NCI-H748 (cell line): ENCODE results near the gene ABR.
"Not testable (repeated sequence)": the region's sequence is repeated elsewhere in the genome, so short reads cannot be mapped to it uniquely, and the experiment has no call there.

Experiments
- DNase-seq: peaks from one replicate; lab custom pipeline; 2025; ENCODE audit not compliant: unreplicated experiment; lab: John Stamatoyannopoulos, UW

The ABR gene

GRCh38 chr17:1174263-1174880 lies 5.4 kb downstream of the ABR start:
- no peak for DNase-seq

DNA sequence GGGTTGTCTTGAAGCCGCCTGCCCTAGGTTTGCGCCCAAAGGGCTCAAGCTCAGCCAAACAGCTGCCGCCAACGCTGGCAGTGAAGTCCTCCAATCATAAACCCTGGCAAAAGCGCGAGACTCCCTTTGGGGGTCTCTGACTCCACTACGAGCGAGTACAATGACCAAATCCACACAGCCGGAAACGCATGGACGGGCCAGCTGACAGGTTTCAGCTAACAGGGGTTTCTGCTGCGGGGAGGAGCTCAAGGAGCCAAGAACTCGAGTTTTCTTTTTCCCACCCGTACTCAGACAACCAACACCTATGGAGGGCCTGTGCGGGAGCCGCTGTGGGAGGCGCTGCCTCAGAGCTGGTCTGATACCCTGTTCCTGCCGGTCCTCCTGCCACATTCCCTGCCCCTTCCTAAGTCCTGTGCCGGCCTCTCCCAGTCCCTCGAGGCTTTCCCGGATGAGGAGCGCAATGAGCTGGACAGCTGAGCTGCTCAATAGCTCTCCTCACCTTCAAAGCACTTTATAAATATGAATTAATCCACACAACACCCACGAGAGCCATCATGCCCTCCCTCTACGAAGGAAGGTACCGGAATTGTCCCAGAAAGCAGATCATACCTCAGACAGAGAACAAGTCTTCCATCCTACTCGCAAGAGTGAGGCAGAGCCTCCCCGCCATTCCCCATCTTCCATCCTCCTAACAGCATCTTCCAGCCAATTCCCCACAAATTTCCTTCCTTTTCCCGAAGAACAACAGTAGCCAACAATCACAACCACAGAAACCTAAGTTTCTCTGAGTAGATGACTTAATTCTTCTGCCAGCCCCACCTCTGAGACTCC lies 6.1 kb downstream of the ABR start:
- DNase-seq = no peak

GRCh38 chr17:1171953-1172352 lies 7.8 kb downstream of the ABR start:
- DNase-seq = no peak

GRCh38 chr17:1170739-1171138 lies 9.0 kb downstream of the ABR start:
- DNase-seq = no peak

GRCh38 chr17:1169929-1170312 lies 9.9 kb downstream of the ABR start:
- DNase-seq = no peak

- no peak for DNase-seq
These were observed 10.4 kb downstream of the ABR start for GRCh38 chr17:1169221-1169928.

- no peak for DNase-seq
These were observed 11.1 kb downstream of the ABR start for GRCh38 chr17:1168533-1169220.

GRCh38 chr17:1166276-1166675 lies 13.5 kb downstream of the ABR start:
- no peak for DNase-seq

GRCh38 chr17:1165836-1166235 lies 13.9 kb downstream of the ABR start:
- no peak for DNase-seq

- no peak for DNase-seq
These were observed 14.7 kb downstream of the ABR start for GRCh38 chr17:1164935-1165556.

GRCh38 chr17:1162116-1162855 lies 17.5 kb downstream of the ABR start:
- DNase-seq = peak; percentile 83

- DNase-seq = no peak
These were observed 19.0 kb downstream of the ABR start for GRCh38 chr17:1160591-1161390.

- DNase-seq = no peak
These were observed 20.2 kb downstream of the ABR start for GRCh38 chr17:1159431-1160180.

GRCh38 chr17:1158879-1159278 lies 20.9 kb downstream of the ABR start:
- no peak for DNase-seq

DNA sequence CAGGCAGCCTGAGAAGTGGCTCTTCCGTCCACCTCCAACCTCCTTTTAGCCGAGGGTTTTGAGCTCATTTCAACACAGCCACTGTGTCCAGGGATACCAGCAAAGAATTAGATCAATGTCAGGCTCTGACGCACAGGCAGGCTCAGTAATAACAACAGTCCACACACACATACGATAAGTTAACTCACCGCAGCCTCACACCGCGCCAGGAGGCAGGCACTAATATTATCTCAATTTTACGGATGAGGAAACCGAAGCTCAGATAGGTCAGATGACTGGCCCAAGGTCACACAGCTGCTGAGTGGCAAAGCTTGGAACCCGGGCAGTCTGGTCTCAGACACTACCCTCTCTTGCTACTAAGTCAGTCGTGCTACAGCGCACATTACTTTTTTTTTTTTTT lies 22.9 kb downstream of the ABR start:
- DNase-seq = no peak

- no peak for DNase-seq
These were observed 25.1 kb downstream of the ABR start for GRCh38 chr17:1154704-1155103.

DNA sequence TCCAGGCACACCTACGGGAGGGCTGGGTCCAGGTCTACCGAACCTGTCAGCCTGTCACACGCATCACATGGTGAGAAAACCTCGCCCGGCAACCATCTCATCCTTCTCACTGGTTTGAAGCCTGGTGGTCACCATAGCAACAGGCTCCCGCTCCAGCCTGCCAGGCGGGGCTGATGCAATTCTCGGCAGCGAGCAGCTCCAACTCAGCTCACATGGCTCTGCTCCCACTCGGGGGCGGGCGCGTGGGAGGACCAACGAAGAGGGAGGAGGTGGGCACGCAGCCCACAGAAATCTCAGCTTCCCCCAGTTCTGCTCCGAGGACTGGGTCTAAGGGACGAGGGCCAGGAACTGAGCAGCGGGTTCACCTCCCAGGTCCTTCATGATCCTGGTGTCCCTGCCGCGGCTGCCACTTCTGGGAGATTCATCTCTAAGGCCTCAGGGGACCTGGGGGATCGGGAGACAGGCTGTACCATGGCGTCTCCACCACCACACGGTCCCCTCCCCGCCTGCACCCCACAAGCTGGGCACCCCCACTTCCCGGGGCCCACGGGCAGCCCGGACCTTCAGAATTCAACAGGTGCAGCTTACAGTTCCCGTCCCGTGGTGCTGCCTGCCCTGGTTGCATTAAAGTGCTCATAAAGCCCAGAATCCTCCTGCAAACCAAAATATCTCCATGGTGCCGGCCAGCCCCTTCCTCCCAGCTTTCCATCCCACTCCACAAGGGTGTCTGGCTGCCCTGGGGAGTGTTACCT lies 25.8 kb downstream of the ABR start:
- peak; percentile 94 for DNase-seq

DNA sequence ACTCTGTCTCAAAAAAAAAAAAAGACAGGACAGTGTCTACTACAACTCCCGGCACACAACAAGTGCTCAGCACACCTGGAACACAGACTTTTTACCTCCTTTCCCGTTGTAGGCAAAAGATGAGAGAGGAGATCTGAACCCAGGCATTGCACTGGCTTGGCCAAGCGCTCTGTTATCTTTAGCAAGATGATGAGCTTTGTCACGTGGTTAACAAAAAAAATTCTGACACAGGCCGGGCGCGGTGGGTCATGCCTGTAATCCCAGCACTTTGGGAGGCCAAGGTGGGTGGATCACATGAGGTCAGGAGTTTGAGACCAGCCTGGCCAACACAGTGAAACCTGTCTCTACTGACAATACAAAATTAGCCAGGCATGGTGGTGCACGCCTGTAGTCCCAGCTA lies 27.2 kb downstream of the ABR start:
- not testable (repeated sequence) for DNase-seq
